ENCODE results near the gene C6orf89.

Gene C6orf89

GRCh38 chr6:36874443-36875249 lies 11.1 kb upstream of the C6orf89 start, which contains the start of gene PPIL1:
TSS of gene PPIL1 (minus strand) at chr6:36874803. CDS start at chr6:36874772, 31 bp downstream.
- DNase-seq (ENCODE audit: low read depth) = peak; percentile 85
- H3K4me3 ChIP-seq (ENCODE audit: low read length) = peak within 1 kb of the TSS; percentile 98
- TF ChIP-seq, protein P1, sequence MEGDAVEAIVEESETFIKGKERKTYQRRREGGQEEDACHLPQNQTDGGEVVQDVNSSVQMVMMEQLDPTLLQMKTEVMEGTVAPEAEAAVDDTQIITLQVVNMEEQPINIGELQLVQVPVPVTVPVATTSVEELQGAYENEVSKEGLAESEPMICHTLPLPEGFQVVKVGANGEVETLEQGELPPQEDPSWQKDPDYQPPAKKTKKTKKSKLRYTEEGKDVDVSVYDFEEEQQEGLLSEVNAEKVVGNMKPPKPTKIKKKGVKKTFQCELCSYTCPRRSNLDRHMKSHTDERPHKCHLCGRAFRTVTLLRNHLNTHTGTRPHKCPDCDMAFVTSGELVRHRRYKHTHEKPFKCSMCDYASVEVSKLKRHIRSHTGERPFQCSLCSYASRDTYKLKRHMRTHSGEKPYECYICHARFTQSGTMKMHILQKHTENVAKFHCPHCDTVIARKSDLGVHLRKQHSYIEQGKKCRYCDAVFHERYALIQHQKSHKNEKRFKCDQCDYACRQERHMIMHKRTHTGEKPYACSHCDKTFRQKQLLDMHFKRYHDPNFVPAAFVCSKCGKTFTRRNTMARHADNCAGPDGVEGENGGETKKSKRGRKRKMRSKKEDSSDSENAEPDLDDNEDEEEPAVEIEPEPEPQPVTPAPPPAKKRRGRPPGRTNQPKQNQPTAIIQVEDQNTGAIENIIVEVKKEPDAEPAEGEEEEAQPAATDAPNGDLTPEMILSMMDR (conservative IDR thresholded peaks at IDR 0.05; ENCODE audit: low read length) = no peak

- TF ChIP-seq, protein P1 (conservative IDR thresholded peaks at IDR 0.05; ENCODE audit: low read length) = no peak
- no peak for DNase-seq (ENCODE audit: low read depth)
- H3K4me3 ChIP-seq (ENCODE audit: low read length) = peak overlapping the region; percentile 98
Observed at GRCh38 chr6:36875250-36875633, 10.5 kb upstream of the C6orf89 start.

- TF ChIP-seq, protein P1 (conservative IDR thresholded peaks at IDR 0.05; ENCODE audit: low read length) = no peak
- H3K4me3 ChIP-seq (ENCODE audit: low read length) = no peak overlapping the region
- no peak for DNase-seq (ENCODE audit: low read depth)
Observed at GRCh38 chr6:36884610-36885009, 1.1 kb upstream of the C6orf89 start.

- TF ChIP-seq, protein P1 (conservative IDR thresholded peaks at IDR 0.05; ENCODE audit: low read length) = no peak
- H3K4me3 ChIP-seq (ENCODE audit: low read length) = peak overlapping the region; percentile 79
- DNase-seq (ENCODE audit: low read depth) = no peak
Observed at GRCh38 chr6:36886950-36887618, 1.3 kb downstream of the C6orf89 start.

DNA sequence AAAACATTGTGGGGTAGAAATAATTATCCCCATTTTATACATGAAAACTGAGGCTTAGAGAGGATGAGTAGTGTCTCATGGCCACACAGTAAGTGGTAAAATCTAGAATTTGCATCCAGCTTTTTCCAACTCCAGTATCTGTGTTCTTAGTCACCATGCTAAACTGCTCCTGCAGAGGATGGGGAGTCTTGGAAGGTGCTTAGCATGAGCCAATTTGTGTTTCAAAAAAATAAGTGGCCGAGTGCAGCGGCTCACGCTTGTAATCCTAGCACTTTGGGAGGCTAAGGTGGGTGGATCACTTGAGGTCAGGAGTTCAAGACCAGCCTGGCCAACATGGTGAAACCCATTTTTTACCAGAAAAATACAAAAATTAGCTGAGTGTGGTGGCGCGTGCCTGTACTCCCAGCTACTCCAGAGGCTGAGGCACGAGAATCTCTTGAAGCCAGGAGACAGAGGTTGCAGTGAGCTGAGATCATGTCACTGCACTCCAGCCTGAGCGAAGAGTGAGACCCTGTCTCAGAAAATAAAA lies 2.4 kb downstream of the C6orf89 start:
- TF ChIP-seq, protein P1 (conservative IDR thresholded peaks at IDR 0.05; ENCODE audit: low read length) = no peak
- H3K4me3 ChIP-seq (ENCODE audit: low read length) = no peak overlapping the region
- no peak for DNase-seq (ENCODE audit: low read depth)

DNA sequence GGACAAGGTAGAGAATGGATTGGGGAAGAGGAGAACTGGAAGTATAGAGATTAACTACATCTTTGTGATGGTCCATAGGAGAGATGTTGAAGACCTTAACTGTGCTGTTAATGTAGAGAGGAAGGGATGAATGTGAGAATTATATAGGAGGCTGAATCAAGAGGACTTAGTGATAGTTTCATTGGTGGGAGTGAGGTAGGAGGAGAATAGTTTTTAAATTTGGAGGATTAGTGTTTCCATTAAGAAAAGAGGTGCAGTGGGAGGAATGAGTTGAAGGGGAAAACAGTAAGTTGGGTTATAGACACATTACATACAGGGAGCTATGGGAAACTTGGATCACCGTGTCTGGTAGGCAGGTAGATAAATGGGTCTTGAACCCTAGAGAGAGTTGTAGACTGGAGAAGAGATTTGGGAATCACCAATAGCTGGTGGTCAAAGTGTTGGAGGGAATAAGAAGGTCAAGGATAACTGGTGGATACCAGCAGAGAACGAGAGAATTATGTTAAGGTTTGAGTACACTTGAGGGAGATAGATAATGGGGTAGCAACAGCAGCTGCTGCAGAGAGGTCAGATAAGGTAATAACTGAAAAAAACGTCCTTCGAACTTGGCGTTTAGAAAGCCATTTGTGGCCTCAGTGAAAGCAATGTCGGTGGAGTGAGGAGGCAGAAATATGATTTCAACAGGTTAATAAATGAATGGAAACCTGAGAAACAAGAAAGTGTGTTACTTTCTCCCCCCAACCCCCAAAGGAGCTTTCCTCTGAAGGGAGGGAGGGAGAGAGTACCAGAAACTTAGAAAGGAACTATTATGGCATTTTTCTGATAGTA lies 3.1 kb downstream of the C6orf89 start:
- no peak overlapping the region for H3K4me3 ChIP-seq (ENCODE audit: low read length)
- TF ChIP-seq, protein P1 (conservative IDR thresholded peaks at IDR 0.05; ENCODE audit: low read length) = no peak
- no peak for DNase-seq (ENCODE audit: low read depth)
